Lower leg skin (tissue), 4 donors: Measurements from ENCODE around the gene ARHGAP29. TPM values are rescaled to one million over a fixed set of nuclear protein-coding genes. Genes with fewer than 3 reads are reported as not detected.

Source experiments
- DNase-seq, 2 donors: peaks; one replicate each; pipeline ENCODE4 v3.0.0-alpha.2; 2019; ENCODE audit warnings: low spot score in 2 of 2
- H3K4me3 ChIP-seq: fragments of 200-600 bp; sonication (generic); 2 replicates; pipeline ENCODE4 v1.5.1; 2017; ENCODE audit warnings: mild to moderate bottlenecking, low read depth; ENCODE audit not compliant: poor library complexity, severe bottlenecking
- CTCF ChIP-seq, 3 donors: fragments of 450-650 bp; IDR thresholded peaks; one replicate each; pipeline ENCODE4 v1.5.1; 2016; ENCODE audit warnings: antibody characterized with exemption in 3 of 3, mild to moderate bottlenecking in 3 of 3, moderate library complexity in 2 of 3
- POLR2A ChIP-seq, 2 donors: fragments of 450-650 bp; IDR thresholded peaks; one replicate each; pipeline ENCODE4 v1.6.1; 2016 to 2017; ENCODE audit warnings: antibody characterized with exemption in 2 of 2, mild to moderate bottlenecking in 1 of 2, moderate library complexity in 1 of 2
- WGBS, 2 donors: methylation state at CpG; one replicate each; pipeline ENCODE4 v1.1.5; 2018; 5-methylcytosine and 5-hydroxymethylcytosine counted together
- intact Hi-C: fragments of 100-400 bp; cut with DNase I; formaldehyde crosslinking; loops from one replicate; pipeline ENCODE4 v1.15.0; 2023; ENCODE audit warnings: low total_unique reads
- total RNA-seq, 4 donors: library from RNA; depleted of rRNA; stranded (reverse); fragments of >200 nt; gene quantifications; one replicate each; pipeline ENCODE4 v1.1.0, GENCODE V29; 2016

Gene ARHGAP29
- total RNA-seq, 4 donors from 2014 or later: 30.1 to 49.5 (median 33.9) TPM

DNA sequence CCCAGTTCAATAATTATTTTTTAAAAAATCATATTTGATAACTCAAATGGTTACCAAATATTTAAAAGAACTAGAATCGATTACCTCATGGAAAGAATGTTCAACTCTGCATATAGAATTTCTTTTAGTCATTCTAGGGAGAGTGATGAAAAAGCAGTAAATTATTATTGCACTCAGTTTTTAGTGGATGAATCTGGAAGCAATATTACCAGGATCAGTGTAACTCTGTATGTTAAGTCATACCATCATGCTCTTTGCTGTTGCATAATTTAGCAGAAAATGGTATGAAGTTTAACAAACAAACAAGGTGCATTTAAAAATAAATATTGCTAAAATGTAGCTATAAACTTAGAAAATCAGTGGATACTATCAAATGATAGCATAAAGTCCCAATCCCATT is 46.1 kb upstream of the ARHGAP29 start:
- 58 to 70% methylated on average over 1 of the region's 1 CpG for WGBS, 2 donors
- intact Hi-C loops: no loop called here
- DNase-seq: no peak
- H3K4me3 ChIP-seq: no peak overlapping the region
- TF ChIP-seq POLR2A (IDR thresholded peaks at IDR 0.05) (no peak), CTCF (IDR thresholded peaks at IDR 0.05) (no peak)

DNA sequence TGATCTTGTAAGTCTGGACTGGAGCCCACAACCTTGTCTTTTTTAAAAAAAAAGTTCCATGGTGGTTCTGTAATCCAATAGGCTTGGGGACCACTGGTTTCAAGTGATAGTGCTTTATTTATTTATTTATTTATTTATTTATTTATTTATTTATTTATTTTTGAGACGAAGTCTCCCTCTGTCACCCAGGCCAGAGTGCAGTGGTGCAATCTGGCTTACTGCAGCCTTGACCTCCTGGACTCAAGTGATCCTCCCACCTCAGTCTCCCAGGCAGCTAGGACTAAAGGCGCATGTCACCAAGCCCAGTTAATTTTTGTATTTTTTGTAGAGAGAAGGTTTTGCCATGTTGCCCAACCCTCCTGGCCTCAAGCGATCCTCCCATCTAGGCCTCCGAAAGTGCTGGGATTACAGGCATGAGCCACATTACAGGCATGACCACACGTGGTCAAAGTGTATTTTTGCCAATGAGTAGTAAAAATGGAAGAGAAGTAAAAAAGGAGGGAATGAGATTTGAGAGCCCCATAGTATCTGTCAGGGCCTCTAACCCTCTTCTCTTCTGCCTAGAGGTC is 44.8 kb upstream of the ARHGAP29 start:
- no peak overlapping the region for H3K4me3 ChIP-seq
- TF ChIP-seq CTCF (IDR thresholded peaks at IDR 0.05): no peak
- no peak for TF ChIP-seq POLR2A (IDR thresholded peaks at IDR 0.05)
- no peak for DNase-seq
- WGBS, 2 donors: 95% methylated on average over 5 of the region's 5 CpGs
- intact Hi-C loops: no loop called here

DNA sequence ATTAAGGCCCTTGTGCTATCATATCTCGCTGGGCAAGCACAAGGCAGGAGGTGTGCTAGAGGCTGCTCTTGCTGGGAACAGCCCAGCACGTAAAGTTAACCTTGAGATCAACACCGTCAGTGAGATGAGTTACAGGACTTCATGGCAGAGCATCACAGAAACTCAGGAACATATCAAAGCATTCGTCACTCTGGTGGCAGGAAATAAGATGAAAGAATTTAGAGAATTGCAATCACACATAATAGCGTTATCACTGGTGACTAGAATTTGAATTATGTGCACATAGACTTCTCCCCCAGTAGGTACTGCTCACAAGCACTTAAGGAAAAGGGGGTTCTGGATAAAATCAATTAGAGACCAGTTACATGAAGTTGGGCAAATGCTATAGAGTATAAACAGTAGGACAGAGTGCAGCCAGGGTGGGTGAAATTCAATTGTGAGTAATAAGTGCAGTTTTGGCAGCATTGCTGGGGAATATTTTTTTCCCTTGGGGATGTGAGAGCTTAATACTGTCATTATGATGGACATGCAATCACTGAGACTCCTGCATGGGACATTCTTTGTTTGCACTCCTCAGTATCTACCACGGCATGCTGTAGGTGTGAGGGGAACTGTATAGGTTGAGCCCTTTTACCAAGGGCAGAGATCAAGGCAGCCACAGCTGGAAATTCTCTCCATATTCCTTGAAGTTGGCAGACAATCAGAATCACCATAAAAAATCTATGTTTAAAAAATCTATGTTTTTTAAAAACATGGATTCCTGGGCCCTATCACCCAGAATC is 44.2 kb upstream of the ARHGAP29 start:
- 76 to 80% methylated on average over 6 of the region's 6 CpGs for WGBS, 2 donors
- intact Hi-C loops: no loop called here
- TF ChIP-seq POLR2A (IDR thresholded peaks at IDR 0.05) (no peak), CTCF (IDR thresholded peaks at IDR 0.05) (no peak)
- no peak overlapping the region for H3K4me3 ChIP-seq
- DNase-seq: no peak

DNA sequence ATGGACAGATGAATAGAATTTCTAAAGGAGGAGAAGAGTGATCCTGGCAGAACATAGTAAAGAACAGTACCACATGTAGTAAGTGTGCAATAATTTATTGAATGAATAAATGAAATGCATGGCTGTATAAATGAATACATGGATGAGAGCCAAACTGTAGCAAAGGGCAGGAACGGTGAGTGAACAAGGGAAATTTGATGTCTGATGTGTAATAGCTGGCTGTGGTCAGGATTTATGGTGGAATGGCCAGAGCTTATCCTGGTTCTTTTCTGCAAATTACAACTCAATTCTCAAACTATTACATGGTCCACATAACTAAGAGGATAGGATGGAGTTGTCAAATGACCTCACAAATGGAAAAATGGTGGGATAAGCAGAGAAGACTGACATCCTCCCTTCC is 43.2 kb upstream of the ARHGAP29 start:
- TF ChIP-seq CTCF (IDR thresholded peaks at IDR 0.05) (no peak), POLR2A (IDR thresholded peaks at IDR 0.05) (no peak)
- intact Hi-C loops: no loop called here
- no peak overlapping the region for H3K4me3 ChIP-seq
- WGBS, 2 donors: 52% methylated on average over 1 of the region's 1 CpG
- no peak for DNase-seq

DNA sequence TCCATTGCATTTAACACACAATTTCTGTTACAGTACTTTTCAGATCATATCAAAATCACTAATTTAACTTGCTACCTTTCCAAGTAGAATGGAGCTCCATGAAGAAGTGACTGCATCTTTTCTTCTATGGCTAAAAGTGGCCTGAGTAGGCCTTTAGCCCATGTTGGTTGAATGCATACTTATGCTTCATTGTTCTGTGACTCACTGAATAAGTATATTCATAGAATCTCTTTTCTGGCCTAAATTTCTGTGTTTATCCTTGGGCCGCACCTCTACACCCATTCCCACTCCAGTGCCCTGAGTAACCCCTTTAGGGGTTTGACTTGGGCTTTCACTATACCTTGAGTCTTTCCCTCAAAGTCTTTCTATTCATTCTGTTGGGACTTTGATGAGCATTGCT is 42.1 kb upstream of the ARHGAP29 start:
- WGBS, 2 donors: 97 to 100% methylated on average over 1 of the region's 1 CpG

More for the DNA sequence above, 42.1 kb upstream of the ARHGAP29 start:
- intact Hi-C loops: no loop called here
- no peak for DNase-seq
- TF ChIP-seq POLR2A (IDR thresholded peaks at IDR 0.05) (no peak), CTCF (IDR thresholded peaks at IDR 0.05) (no peak)
- no peak overlapping the region for H3K4me3 ChIP-seq
